ENCODE data around the gene PKDCC.

PKDCC gene, protein sequence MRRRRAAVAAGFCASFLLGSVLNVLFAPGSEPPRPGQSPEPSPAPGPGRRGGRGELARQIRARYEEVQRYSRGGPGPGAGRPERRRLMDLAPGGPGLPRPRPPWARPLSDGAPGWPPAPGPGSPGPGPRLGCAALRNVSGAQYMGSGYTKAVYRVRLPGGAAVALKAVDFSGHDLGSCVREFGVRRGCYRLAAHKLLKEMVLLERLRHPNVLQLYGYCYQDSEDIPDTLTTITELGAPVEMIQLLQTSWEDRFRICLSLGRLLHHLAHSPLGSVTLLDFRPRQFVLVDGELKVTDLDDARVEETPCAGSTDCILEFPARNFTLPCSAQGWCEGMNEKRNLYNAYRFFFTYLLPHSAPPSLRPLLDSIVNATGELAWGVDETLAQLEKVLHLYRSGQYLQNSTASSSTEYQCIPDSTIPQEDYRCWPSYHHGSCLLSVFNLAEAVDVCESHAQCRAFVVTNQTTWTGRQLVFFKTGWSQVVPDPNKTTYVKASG

DNA sequence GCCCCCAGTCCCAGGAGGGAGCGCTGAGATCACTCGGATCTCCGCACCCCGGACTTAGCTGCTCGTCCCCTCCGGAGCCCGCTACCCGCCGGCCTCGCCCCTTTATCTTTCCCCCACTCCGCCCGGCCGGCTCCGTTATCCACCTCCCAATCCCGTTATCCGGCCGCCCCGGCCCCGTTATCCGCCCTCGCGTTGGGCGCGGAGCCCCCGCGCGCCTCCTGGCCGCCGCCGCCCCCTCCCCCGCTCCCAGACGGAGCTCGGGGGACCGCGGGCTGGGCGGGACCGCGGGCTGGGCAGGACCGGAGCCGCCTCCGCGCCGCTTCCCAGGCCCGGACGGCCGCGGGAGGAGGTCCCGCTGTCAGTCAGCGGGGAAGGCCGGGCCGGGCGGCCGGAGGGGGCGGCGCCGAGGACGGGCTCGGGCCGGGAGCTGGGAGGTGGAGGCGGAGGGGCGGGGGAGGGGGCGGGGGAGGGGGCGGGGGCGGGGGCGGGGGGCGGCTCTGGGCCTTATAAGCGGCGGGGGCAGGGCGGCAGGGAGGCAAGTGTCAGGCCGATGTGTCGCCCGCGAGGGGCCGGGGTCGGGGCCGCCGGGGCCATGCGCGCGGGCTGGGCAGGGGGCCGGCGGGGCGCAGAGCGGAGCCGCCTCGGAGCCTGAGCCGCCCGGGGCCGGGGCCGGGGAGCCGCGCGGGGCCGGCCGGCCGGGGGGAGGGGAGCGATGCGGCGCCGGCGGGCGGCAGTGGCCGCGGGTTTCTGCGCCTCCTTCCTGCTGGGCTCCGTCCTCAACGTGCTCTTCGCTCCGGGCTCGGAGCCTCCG is at the start of gene PKDCC:
Gene PKDCC, plus strand, starts transcription at position 534 of the 811 bp plus-strand sequence. Its CDS starts 179 bp downstream, at position 713.
- peak; percentile 23 for DNase-seq

DNA sequence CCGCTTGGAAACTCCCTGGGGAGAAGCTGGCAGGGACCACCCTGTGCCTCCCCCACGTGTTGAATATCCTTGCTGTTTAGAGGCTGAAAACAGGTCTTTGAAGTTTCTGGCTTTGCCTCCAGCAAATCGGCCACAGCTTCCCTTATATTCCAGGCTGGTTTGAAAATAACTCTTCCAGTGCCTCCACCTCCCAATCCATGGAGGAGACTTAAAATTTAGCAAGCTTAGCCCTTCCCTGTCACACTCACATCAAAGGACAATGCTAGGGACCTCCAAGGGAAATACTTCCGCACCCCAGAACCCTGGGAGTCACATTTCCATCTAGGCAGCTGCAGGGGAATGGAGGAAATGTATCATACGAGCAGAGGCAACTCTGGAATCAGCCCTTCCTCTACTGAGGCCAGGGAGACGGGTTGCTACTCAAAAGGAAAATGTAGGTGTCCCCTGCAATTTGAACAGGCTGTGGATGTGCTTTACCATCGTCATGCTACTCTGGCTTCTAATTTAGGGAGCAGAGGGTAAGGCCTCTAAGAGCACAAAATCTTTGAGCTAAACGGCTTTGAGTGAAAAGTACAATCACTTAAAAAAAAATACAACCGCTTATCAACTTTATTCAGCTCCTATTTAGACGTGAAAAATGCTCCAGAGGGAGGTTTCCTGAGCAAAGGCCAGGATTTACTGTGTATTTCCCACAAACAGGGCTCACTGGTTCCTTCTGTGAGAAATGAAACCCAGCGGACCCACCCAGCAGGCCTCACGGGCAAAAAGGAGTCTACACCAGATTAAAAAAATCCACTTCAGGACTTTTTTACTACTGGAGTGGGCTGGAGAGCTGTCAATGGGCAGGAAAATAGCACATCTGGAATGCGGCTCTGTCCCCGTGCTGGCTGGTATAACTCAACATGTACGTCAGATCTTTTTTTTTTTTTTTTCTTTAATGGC is 49.4 kb upstream of the PKDCC start:
- DNase-seq = no peak

DNA sequence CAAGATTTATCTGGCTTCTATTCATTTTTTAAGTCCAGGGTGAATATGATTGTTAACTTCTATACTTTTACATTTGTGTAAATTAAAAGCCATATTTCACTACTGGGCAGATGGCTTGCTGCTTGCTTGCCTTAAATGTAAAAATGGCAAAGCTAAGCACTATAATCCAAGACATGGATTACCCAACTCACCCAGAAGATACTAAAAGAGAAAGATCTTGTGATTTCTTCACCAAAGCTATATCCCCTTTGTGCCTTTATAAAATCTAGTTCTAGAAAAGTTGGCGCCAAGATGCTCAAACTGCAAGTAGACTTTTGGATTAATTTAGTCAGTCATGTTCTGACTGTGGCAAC is 48.7 kb upstream of the PKDCC start:
- DNase-seq = no peak

DNA sequence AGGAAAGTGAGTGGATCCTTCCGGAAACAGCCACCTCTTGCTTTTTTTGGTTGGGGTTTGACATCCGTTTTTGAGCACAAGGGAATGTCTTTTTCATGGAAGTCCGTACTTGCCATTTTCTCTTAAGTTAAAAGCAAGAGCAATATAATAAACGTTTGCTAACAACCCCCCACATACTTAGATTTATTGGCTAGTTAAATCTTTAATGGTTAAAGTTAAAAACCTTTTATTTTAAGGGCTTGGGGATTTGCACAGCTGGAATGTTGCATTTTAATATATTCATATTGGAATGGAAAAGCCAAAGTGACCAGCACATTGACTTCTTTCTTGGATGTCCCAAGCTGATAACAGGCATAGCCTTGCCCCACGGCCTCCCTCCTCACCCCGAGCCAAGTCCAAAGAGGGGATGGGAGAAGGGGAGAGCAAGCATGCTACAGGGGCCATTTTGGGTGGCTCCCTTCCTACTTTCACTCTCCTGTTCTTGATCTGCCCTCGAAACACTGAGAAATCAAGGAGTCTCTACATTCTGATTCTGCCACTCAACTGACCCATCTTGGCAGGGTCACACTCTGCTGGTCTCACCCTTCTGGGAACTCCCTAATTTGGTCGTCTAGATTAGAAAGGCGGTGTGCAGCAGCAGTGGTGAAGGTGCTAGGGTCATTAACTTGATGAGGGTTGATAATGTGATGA is 48.1 kb upstream of the PKDCC start:
- no peak for DNase-seq

DNA sequence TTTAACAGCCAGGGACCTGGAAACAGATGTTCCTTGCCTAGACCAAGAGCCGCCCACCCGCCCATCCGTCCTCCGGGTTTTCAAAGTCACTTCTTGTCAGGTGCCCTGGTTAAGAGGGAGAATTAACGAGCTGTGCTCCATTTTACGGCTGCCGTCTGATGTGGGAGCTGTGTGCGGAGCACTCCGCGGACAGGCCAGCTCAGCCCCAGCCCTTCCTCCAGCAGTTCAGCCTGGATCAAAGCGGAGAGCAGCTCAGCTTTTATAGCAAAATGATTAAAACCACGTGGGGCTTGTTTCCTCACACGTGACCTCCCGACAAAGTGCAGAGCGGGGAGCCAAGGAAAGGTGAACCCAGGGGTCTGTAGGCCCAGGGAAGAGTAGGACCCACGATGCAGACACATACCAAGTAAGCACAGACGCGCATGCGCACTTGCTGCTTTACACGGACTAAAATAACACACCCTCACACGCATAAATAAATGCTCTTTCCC is 46.1 kb upstream of the PKDCC start:
- DNase-seq = no peak

DNA sequence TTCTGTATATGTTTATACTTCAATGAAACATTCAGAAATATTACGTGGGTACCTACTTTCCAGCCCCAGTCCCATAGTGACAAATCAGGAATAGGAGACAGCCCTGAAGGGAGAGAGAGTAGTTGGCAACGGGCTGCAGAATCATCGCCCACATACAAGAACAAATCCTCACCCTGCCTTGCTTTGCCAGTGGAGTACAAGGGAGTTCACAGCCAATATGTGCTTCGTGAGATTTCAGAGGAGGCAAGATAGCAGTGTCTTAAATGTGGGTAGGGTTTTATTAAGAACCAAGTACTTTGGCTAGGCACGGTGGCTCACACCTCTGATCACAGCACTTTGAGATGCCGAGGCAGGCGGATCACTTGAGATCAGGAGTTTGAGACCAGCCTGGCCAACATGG is 40.3 kb upstream of the PKDCC start:
- DNase-seq = no peak

DNA sequence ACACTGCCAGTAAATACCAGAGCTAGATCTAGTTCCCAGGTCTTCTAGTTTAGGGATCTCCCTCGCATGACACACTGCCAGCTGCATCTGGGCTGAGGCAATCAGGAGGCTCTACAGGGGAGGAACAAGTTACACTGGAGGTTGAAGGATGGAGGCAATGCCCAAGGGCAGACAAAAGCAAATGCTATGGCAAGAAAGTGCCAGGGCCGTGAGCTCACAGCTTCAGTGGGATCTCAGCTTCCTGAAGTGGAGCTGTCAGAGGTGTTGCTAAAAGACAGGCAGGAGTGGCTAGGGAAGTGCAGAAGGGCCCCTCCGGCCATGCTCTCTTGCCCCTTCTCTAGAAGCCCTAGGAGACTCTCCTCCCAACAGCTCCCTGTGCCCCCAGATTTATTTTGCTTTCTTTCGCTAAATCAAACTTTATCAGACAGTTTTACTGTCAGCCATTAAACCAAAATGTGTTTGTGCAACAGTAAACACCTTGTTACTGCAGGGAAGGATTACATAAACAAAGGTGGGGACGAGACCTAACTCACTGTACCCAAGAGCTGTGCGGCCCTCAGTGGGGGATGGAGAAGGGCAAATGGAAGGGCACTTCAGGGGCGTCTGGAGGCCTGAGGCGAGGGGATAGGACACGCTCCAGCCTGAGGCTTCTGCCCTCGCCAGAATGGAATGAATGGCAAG is 39.4 kb upstream of the PKDCC start:
- no peak for DNase-seq

DNA sequence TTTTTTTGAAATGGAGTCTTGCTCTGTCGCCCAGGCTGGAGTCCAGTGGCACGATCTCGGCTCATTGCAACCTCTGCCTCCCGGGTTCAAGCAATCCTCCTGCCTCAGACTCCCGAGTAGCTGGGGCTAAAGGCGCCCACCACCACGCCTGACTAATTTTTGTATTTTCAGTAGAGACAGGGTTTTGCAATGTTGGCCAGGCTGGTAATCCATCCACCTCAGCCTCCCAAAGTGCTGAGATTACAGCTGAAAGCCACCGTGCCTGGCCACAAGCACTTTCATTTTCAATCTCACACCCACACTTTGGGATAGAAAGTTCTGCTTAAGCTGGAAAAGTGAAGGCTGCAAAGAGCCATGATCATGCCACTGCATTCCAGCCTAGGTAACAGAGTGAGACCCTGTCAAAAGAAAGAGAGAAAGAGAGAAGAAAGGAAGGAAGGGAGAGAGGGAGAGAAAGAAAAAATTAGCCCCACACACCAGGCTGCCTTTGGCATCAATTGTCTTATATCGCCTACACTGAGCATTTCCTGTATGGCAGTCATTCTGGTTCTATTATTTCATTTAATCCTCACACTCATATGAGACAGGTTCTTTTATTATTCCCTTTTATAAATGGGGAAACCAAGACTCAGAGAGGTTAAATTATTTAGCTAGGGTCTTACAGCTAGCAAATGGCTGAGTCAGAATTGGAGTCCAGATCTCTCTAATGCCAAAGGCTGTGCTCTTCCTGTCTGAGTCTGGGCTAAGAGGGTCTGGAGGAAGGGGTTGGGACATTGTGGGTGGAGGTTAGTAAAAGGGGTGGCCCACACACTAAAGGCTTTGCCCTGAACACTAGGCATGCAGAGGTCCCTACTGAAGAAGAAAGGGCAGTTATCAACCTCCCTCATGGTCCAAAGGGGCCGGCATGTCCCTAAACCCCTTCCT is 37.9 kb upstream of the PKDCC start:
- peak; percentile 1 for DNase-seq

DNA sequence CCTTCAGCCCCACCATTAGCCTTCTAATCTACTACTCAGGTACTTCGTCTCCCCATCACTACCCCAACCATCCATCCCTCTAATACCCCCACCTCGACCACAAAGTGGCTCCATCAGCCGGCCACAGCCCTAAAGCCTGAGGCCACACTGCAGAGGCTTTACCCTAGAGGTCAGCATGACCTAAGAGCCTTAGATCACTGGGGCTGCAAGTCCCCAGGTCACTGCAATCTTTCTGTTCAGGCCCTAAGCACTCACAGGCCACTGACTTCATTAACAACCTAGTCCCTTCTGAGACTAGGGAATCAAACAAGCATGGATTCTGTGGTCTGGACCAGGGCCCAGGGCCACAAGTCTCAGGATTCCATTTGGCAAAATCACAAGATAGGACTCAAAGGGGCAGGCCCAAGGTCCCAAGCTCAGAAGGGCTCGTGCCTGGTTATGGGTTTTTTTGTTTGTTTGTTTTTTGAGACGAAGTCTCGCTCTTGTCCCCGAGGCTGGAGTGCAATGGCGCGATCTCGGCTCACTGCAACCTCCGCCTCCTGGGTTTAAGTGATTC is 37.0 kb upstream of the PKDCC start:
- DNase-seq = no peak

DNA sequence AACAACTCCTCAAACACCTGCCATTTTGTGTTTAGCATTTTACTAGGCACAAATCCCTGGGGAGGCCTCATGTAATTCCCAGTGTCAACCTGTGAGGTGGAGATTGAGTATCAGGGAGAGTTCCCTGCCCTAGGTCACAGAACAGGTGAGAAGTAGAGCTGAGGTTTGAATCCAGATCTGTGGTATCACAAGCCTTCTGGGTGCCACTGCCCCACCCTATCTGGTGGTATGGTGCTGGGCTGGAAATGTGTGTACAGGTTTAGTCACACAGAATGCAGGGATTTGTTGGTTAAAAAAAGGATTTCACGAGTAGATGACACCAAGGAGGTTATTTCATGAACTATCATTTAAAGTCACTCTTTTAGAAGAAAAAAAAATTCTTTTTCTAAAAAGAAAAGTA is 35.7 kb upstream of the PKDCC start:
- DNase-seq = no peak

DNA sequence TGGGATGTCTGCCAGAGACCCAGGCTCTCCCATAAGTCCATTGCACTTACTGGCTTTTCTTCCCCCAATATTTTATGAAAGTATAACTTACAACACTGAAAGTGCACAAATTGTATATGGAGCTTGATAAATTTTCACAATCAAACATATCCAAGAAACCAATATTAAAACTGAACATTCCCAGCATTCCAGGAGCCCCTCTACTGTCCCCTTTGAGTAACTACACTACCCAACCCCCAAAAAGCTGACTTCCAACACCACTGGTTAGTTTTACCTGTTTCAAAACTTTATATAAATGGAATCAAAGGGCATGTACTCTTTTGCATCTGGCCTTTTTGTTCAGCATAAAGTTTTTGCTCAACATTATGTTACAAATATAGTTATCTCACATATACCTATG is 35.2 kb upstream of the PKDCC start:
- no peak for DNase-seq

DNA sequence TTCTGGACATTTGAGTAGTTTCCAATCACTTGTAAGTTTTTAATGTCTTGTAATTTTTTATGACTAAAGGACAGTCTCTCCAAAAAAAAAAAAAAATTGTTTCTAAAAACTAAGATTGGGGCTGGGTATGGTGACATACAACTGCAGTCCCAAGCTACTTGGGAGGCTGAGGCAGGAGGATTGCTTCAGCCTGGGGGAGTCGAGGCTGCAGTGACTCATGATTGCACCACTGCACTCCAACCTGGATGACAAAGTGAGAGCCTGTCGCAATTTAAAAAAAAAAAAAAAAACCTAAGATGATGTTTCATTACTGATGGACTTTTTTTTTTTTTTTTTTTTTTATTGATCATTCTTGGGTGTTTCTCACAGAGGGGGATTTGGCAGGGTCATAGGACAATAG is 34.4 kb upstream of the PKDCC start:
- DNase-seq = no peak

DNA sequence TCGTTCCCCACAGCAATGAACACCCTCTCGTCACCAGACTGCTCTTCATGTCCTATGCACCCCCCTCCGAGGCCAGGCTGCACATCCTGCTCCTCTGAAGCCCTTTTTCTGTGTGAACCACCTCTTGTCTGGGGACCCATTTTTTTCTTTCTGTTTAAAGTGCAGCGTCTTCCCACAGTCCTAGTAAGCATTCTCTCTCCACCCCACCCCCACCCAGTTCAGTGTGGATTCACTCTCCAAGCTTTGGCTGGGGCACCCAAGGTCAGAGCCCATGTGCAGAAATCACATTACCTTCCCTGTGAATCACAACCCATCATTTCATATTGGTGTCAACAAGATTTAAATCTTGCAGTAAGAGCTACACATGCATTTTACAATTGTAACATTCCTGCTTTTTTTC is 26.4 kb upstream of the PKDCC start:
- DNase-seq = no peak

DNA sequence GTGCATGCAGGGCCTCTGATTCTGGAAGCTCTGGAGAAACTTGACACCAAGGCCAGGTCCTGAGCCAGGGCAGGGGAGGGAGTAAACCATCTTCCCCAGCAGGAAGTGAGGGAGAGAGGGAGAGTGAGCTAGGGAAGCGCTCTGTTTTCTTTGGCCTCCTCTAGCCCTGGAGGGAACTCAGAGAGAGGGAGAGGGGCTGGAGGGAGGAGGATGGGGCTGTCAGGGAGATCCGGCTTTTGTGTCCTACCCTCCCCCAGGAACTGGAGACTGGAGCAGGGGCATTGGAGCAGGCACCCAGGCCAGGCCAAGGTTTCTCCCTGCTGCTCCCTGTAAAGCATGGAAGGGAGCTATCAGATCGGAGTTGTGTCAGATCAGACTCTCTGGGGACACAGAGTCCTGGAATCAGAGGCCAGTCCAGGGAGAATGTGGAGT is 22.7 kb upstream of the PKDCC start:
- DNase-seq = no peak

DNA sequence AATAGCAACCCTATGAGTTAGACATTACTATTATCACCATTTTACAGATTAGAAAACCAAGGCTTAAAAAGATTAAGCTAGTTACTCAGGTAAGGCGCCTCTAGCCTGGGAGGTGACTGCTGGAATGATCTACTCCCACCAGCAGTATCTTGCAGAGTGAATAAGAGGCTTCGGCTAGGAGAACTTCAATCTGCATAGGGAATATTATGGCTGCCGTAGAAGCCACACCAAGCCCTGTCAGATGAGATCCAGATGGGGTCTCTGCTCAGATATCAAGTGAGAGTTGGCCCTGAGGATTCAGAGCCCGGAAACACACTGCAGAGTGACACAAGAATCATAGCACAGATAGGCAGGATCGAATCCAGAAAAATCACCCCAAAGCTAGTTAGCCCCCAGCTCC is 21.5 kb upstream of the PKDCC start:
- DNase-seq = no peak

DNA sequence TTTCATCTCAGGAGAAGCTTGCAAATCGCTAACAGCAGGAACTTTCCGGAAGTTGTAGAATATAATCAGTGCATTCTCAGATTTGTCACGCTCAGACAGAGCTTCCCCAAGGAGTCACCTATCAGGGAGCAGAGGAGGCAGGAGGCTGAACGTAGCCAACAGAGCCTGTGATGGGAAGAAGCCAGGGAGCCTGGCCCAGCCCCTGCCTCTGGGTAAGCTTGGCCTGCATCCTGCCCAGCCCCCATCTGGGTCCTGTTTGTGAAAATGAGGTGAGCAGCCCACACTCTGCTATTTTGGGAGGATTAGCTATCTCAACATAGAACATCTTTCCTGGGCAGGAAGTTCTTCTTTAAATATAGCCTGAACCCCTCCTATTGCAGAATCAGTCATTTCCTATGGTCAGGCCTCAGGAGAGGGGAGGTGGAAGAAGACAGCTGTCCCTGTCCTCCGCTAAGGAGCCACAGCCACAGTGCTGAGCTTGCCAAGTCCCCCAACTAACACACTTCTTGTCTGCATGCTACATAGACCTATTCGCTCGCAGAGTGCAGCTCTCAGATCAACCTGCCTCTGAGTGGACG is 19.2 kb upstream of the PKDCC start:
- no peak for DNase-seq

DNA sequence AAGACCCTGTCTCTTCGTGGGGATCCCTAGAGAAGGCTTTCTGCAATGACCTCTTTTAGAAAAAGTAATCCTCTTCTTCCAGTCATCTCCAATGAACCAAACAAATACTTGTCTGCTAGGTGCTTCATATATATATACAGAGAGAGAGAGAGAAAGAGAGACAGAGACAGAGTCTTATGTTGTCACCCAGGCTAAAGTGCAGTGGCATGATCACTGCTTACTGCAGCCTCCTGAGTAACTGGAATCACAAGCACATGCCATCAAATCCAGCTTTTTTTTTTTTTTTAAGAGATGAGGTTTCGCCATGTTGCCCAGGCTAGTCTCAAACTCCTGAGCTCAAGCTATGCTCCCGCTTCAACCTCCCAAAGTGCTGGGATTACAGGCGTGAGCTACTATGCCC is 18.6 kb upstream of the PKDCC start:
- DNase-seq = no peak

DNA sequence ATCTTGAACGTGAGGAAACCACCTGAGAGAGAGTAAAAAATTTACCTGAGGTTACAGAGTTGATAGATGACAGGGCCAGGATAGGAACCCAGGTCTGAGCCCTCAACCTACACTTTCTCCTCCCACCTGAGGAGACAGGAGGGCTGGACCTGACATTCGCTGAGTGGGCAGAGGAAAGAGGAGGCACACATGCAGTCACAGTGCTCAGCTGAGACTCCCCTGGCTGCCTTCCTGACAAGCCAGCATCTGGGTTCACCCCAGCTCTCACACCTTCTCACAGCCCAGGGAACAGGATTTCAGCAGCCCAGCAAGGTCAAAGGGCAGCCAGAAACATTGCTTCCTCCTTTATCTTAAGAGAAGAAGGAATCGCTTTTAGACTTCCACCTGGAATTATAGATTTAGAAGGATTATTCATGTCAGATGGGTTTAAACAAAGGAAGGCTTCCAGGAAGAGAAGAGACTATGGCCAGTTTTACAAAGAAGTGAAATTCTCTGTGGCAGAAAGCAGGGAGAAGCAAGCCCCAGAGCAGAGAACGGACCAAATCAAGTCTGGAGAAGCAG is 18.1 kb upstream of the PKDCC start:
- no peak for DNase-seq

DNA sequence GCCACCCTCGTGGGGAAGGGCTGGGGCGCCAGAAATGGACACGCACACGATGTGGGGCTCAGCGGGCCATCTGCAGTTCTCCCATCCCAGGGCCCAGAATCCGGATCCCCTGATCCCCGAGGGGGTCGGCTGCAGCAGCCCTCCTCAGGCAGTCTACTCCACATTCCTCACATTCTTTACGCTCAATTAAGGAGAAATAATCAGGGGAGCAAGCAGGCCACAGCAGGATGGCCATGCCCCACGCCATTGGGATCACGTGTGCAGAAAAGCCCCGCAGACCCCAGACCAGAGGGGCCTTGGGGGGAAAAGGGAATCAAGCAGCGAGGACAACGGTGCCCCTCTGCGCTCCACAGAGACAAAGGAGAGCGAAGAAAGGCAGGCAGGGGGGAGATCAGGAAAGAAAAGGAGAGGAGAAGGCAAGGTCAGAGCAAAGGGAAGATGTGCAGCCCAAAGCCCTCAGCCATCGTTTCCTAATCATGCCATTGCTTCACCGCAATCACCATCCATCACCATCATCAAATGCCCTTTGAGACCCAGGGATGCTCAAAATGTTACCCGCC is 17.5 kb upstream of the PKDCC start:
- no peak for DNase-seq

Data from CD4-positive, alpha-beta T cell treated with Interleukin-17A for 1 hour (primary cell).